Measurements from ENCODE around the gene IL17D.

- TF ChIP-seq CTCF (IDR thresholded peaks at IDR 0.05) (no peak), EP300 (IDR thresholded peaks at IDR 0.05) (peak in 1 of 2 donors; percentile 86), POLR2A (IDR thresholded peaks at IDR 0.05) (no peak)
These were observed 11.2 kb downstream of the IL17D start for GRCh38 chr13:20714563-20715329.

Measured in tibial nerve (tissue), 4 donors.